22Rv1 (cell line): Measurements from ENCODE around the gene CLDN5.

Experiments
- H3K27ac ChIP-seq: fragments of 450-650 bp; 2 replicates; pipeline ENCODE4 v1.5.1; 2017
- CTCF ChIP-seq: fragments of 450-650 bp; IDR thresholded peaks from 2 replicates; pipeline ENCODE4 v1.5.1; 2017; ENCODE audit warnings: mild to moderate bottlenecking
- ZFX ChIP-seq: fragments of 450-650 bp; IDR thresholded peaks from 2 replicates; pipeline ENCODE4 v1.6.1; 2017; ENCODE audit warnings: antibody characterized with exemption, borderline replicate concordance

The CLDN5 gene

GRCh38 chr22:19516378-19517170, 7.6 kb downstream of the CLDN5 start:
- TF ChIP-seq CTCF (no peak), ZFX (no peak)
- no peak overlapping the region for H3K27ac ChIP-seq

GRCh38 chr22:19515654-19516377, 8.4 kb downstream of the CLDN5 start:
- TF ChIP-seq CTCF (no peak), ZFX (no peak)
- no peak overlapping the region for H3K27ac ChIP-seq

- TF ChIP-seq CTCF (no peak), ZFX (no peak)
- H3K27ac ChIP-seq, result no peak overlapping the region
These were observed 9.2 kb downstream of the CLDN5 start for GRCh38 chr22:19514831-19515565.

GRCh38 chr22:19513823-19514222, 10.4 kb downstream of the CLDN5 start:
- TF ChIP-seq ZFX (no peak), CTCF (no peak)
- H3K27ac ChIP-seq, result no peak overlapping the region

- TF ChIP-seq ZFX, result no peak
- no peak for TF ChIP-seq CTCF
- no peak overlapping the region for H3K27ac ChIP-seq
These were observed 13.3 kb downstream of the CLDN5 start for GRCh38 chr22:19510919-19511341.

- TF ChIP-seq ZFX (no peak), CTCF (no peak)
- H3K27ac ChIP-seq, result no peak overlapping the region
These were observed 14.3 kb downstream of the CLDN5 start for GRCh38 chr22:19509923-19510322.
